ENCODE results near the gene OGFR. TPM values are rescaled to one million over a fixed set of nuclear protein-coding genes. Genes with fewer than 3 reads are reported as not detected.

The OGFR gene
- total RNA-seq, 1 experiment from 2014 or later: 73.6 TPM

DNA sequence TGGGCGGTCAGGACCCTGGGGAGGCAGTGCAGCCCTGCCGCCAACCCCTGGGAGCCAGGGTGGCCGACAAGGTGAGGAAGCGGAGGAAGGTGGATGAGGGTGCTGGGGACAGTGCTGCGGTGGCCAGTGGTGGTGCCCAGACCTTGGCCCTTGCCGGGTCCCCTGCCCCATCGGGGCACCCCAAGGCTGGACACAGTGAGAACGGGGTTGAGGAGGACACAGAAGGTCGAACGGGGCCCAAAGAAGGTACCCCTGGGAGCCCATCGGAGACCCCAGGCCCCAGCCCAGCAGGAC lies 8.2 kb downstream of the OGFR start (continued):
- TF ChIP-seq RAD21 (IDR thresholded peaks at IDR 0.05; ENCODE audit: low read depth) (no peak), SP1 (IDR thresholded peaks at IDR 0.05; ENCODE audit: low read depth) (no peak), POLR2A (IDR thresholded peaks at IDR 0.05; ENCODE audit: borderline replicate concordance, extremely low read depth, insufficient read depth, insufficient read length) (no peak), EGR1 (IDR thresholded peaks at IDR 0.05; ENCODE audit: low read depth) (no peak), JUND (IDR thresholded peaks at IDR 0.05) (no peak)

DNA sequence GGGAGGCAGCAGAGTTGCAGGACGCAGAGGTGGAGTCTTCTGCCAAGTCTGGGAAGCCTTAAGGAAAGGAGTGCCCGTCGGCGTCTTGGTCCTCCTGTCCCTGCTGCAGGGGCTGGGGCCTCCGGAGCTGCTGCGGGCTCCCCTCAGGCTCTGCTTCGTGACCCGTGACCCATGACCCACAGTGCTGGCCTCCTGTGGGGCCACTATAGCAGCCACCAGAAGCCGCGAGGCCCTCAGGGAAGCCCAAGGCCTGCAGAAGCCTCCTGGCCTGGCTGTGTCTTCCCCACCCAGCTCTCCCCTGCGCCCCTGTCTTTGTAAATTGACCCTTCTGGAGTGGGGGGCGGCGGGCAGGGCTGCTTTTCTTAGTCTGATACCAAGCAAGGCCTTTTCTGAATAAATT lies 9.0 kb downstream of the OGFR start:
- no peaks in the 10 kb centered on the region for H3K27me3 ChIP-seq (ENCODE audit: insufficient read depth, low read length)
- H3K9ac ChIP-seq (ENCODE audit: low read length): no peak overlapping the region
- ChIA-PET RAD21 (ENCODE audit: low non-redundant PET in 1 of 2, low total read pairs in 2 of 2, uncharacterized antibody in 2 of 2, unreplicated experiment in 2 of 2) (no interaction called here), CTCF (interaction anchor here (1.7 kb wide), 1 partner anchor 9 kb away, joined by 3 read pairs; no protein-coding TSS in a partner anchor), POLR2A (no interaction called here)
- intact Hi-C loops (cut with micrococcal nuclease): no loop called here
- no peak overlapping the region for H2AFZ ChIP-seq (ENCODE audit: low read depth, low read length, poor library complexity, severe bottlenecking)
- H3K9me3 ChIP-seq (ENCODE audit: control insufficient read depth in 1 of 2, insufficient read depth in 1 of 2, low read depth in 1 of 2, low read length in 2 of 2): no peaks in the 10 kb centered on the region
- H3K79me2 ChIP-seq (ENCODE audit: insufficient read depth, low read length): peaks cover 20% of the 10 kb centered on the region
- H3K9me2 ChIP-seq (ENCODE audit: insufficient read depth): no peaks in the 10 kb centered on the region
- TF ChIP-seq, protein P1, sequence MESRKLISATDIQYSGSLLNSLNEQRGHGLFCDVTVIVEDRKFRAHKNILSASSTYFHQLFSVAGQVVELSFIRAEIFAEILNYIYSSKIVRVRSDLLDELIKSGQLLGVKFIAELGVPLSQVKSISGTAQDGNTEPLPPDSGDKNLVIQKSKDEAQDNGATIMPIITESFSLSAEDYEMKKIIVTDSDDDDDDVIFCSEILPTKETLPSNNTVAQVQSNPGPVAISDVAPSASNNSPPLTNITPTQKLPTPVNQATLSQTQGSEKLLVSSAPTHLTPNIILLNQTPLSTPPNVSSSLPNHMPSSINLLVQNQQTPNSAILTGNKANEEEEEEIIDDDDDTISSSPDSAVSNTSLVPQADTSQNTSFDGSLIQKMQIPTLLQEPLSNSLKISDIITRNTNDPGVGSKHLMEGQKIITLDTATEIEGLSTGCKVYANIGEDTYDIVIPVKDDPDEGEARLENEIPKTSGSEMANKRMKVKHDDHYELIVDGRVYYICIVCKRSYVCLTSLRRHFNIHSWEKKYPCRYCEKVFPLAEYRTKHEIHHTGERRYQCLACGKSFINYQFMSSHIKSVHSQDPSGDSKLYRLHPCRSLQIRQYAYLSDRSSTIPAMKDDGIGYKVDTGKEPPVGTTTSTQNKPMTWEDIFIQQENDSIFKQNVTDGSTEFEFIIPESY (IDR thresholded peaks at IDR 0.05; ENCODE audit: extremely low read depth, insufficient replicate concordance, low read length): no peak
- TF ChIP-seq EZH2 (IDR thresholded peaks at IDR 0.05): no peak
- no peak for TF ChIP-seq FOSL1 (IDR thresholded peaks at IDR 0.05; ENCODE audit: low read depth)
- no peak; the same call in 1 of the 2 replicates for TF ChIP-seq ZFX (IDR thresholded peaks at IDR 0.05)
- no peak for TF ChIP-seq ELF1 (IDR thresholded peaks at IDR 0.05; ENCODE audit: borderline replicate concordance, low read depth)
- H3K36me3 ChIP-seq (ENCODE audit: control insufficient read depth in 1 of 2, insufficient read depth in 2 of 2, low read length in 2 of 2): peaks cover 22 to 27% of the 10 kb centered on the region in 2 experiments
- H3K4me1 ChIP-seq (ENCODE audit: control insufficient read depth in 1 of 2, insufficient read depth in 2 of 2, low read length in 2 of 2): peaks cover 28 to 39% of the 10 kb centered on the region in 2 experiments
- ATAC-seq: no peak
- no peak overlapping the region for H3K4me3 ChIP-seq (replicated peaks in 1 of 2; ENCODE audit: low read depth in 1 of 2, low read length in 2 of 2)
- BruUV-seq (replicated peaks): no TSS peak
- no peaks in the 10 kb centered on the region for H4K20me1 ChIP-seq (ENCODE audit: insufficient read depth)
- H3K27ac ChIP-seq (ENCODE audit: low read depth, low read length): no peak overlapping the region
- DNase-seq (ENCODE audit: low read depth, low spot score): no peak
- H3K4me2 ChIP-seq (ENCODE audit: low read length): no peak overlapping the region

Measured in HCT116 (cell line).